GM19025 (cell line): ENCODE data around the gene RPP40.
"Not testable (repeated sequence)": the region's sequence is repeated elsewhere in the genome, so short reads cannot be mapped to it uniquely, and the experiment has no call there.

Experiments
- ATAC-seq: cut with Tn5 transposase; IDR thresholded peaks from one replicate; pipeline ENCODE4 v1.9.1; 2021; ENCODE audit warnings: mild to moderate bottlenecking, low read depth, moderate library complexity; ENCODE audit not compliant: unreplicated experiment

RPP40 gene, protein sequence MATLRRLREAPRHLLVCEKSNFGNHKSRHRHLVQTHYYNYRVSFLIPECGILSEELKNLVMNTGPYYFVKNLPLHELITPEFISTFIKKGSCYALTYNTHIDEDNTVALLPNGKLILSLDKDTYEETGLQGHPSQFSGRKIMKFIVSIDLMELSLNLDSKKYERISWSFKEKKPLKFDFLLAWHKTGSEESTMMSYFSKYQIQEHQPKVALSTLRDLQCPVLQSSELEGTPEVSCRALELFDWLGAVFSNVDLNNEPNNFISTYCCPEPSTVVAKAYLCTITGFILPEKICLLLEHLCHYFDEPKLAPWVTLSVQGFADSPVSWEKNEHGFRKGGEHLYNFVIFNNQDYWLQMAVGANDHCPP

DNA sequence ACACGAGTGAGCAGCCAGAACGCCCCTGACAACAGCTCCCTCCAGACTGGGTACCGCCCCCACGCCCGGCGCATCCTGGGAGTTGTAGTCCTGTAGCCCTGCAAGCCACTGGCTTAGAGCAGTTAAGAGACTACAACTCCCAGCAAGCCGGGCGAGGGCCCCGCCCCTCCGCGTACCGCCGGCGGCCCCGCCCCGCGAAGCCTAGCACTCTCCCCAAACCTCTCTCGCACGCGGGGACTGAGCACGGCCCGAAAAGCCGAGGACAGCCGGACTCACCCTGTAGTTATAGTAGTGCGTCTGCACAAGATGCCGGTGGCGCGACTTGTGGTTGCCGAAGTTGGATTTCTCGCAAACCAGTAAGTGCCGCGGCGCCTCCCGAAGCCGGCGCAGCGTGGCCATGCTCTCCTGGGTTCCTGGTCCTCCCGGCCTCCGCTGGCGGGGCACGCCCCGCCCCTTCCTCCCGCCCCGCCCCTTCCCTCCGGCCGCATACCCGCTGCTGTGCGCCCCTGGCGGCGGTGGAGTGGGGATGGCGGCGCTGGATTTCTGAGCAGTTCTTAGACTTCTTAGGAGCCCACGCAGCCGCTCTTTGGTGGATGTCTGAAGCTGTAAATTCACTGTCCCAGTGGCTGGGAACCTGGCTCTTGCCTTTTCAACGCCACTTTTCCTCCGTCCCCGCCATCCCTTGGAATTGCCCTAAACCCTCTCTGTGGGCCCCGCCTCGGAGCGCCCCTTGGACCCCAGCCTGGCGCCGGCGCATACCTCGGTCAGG, at the start of gene RPP40:
Gene RPP40, minus strand, starts transcription at position 434 of the 769 bp plus-strand sequence. Its CDS starts 35 bp downstream, at position 399.
- ATAC-seq: peak; percentile 94

DNA sequence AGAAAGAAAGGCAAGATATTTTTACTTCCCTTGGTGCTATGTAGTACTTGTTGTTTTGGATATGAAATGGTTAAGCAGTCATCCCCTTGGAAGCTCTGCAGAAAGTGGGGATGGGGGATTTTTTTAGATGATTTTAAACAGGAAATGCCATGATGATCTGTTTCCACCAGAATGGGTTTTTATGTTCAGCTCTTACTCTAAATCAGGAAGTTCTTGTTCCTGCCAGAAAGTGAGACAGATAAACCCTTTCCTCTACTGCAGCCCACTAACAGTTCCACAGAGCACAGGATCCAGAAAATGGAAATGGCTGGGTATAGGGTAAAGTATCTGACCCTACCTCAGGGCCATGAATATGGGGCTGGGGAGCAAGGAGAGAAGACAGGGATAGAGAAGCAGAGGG, 49.2 kb upstream of the RPP40 start:
- no peak for ATAC-seq

DNA sequence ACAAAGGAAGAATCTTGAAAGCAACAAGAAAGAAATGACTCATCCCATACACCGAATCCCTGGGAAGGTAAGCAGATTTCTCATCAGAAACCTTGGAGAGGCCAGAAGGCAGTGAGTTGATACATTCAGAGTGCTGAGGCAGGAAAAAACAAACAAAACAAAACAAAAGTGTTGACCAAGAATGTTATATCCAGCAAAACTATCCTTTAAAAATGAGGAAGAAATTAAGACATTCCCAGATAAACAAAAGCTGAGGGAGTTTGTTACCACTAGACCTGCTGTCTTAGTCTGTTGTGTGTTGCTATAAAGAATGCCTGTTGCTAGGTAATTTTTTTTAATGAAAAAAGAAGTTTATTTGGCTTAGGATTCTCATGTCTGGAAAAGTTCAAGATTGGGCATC, 47.6 kb upstream of the RPP40 start:
- no peak for ATAC-seq

DNA sequence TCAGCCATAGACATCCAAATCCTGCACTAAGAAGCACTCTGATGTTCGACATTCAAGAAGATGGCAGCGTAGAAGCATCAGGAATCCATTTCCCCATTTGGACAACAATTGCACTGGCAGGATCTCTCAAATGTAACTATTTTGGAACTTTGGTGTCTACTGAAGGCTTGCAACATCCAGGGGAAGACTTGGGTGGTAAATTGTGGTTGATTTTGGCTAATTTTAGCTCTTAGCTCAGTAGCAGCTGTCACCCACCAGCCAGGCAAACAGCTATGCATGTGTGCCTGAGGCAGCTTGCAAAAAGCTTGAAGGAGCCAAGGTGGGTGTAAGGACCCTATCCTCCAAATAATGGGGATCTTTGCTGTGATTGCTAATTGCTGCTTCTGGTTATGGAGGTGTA, 46.2 kb upstream of the RPP40 start:
- ATAC-seq: no peak

DNA sequence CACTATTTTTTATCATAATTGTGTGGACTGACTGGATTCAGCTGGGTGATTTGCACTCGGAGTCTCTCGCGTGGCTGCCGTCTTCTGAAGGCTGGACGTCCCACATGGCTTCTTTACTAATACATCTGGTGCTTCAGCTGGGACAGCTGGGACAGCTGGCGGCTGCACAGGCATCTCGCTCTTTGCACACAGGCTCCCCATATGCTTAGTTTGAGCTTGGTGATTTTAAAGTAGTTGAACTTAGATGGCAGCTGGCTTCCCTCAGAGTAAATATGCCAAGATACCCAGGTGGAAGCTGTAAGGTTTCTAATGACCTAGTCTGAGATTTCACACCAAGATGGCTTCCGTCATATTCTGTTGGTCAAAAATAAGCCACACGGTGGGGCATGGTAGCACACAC, 42.6 kb upstream of the RPP40 start:
- ATAC-seq: no peak

DNA sequence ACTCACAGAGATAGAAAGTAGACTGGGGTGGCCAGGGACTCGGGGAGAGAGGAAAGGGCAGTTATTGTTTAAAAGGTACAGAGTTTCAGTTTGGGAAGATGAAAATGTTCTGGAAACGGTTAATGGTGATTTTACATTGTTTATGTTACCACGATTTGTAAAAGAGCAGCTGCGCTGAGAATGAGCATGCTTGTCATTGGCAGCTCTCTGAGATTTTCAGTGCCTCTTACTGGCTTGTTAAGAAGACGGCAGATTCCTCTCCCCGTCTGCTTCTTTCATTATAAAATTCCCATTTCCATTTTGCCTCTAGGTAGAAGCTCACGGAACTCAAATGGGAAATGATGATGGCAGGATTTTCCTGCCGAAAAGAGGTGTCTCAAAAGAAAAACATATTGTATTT, 41.6 kb upstream of the RPP40 start:
- no peak for ATAC-seq

DNA sequence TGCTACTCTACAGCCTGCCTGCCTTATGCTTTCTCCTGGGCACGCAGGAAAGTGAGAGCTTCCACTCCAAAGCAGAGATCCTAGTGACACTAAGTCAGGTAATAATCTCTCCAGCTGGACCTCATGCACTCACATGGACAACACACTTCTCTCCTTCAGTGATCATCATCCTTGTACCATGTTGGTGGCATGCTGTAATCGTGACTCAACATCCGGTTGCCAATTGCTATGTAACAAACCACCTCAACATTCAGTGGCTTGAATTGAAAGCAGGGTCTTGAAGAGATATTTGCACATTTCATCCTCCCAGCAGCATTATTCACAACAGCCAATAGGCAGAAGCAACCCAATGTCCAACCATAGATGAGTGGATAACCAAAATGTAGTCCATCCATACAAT, 41.0 kb upstream of the RPP40 start:
- ATAC-seq: no peak

DNA sequence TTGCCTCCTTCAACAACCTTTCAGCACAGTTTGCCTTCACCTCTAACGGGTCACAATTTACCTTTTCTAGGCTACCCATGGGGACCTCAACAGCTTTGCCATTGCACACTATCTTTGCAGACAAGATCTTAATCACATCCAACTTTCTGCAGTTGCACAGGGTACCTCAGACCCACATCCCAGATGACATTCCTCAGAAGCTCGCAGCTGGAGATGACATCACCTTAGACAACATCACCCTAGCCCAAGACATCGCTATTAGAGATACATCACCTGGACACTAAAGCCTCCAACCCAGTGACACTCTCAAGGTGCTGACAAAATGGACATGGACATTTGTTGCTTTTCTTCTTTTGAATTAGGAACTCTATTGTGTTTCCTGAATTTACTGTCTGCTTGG, 38.6 kb upstream of the RPP40 start:
- ATAC-seq: no peak

DNA sequence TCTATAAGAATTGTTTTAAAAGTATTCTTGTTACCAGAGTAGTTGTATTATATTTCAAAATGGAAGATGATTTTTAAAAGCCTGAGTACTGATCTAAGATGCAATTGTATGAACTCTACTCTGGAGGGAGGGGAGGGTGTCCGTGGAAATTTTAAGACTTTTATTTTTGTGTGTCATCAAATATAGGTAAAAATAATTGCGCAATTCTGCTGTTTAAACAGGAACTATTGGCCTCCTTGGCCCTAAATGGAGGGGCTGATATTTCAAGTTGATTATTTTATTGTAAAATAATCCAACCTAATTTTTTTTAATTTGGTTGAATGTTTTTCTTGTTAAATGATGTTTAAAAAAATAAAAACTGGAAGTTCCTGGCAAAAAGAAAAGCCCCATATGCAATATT, 38.1 kb upstream of the RPP40 start:
- no peak for ATAC-seq

DNA sequence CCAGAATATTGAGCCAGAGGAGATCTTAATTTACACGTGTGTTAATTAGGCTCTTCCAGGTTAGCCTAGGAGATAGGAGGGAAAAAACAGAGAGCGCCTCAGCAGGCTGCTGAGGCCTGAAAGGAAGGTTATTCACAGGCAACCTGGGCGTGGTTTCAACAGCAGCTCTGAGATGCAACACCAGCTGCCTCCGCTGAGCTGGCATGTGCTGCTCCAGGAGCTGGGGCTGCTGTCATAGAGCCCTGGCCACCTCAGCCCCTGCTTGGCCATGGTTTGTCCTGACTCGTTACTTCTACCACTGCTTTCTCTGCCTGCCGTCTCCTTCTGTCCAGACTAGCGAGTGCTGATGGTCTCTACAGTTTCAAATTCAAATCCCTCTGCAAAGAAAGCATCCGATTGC, 32.4 kb upstream of the RPP40 start:
- ATAC-seq: no peak

DNA sequence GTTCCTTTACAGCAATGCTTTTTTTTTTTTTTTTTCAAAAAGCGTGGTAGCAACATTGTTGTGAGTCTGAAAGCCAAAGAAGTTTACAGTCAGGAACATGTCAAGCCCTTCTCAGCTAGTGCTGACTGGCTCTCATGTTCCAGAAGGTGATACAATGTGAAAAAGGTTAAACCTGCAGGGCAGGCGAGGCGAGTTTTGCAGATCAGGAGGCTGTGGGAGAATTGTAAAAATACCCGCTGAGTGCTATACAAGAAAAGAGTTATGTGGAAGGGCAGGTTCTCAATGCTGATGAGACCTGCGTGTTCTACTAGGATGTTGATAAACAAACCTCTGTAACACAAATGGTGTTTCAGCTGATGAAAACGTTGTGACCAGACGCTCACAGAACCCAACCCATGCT, 30.9 kb upstream of the RPP40 start:
- no peak for ATAC-seq

DNA sequence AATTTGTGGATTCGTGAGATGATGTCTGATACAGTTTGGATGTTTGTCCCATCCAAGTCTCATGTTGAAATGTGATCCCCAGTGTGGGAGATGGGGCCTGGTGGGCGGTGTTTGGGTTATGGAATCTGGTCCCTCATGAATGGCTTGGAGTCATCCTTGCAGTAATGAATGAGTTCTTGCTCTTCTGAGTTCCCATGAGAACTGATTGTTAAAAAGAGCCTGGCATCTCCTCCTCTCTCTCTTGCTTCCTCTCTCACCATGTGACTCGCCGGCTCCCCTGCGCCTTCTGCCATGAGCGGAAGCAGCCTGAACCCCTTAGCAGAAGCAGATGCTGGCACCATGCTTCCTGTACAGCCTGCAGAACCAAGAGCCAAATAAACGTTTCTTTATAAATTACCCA, 30.5 kb upstream of the RPP40 start:
- no peak for ATAC-seq

DNA sequence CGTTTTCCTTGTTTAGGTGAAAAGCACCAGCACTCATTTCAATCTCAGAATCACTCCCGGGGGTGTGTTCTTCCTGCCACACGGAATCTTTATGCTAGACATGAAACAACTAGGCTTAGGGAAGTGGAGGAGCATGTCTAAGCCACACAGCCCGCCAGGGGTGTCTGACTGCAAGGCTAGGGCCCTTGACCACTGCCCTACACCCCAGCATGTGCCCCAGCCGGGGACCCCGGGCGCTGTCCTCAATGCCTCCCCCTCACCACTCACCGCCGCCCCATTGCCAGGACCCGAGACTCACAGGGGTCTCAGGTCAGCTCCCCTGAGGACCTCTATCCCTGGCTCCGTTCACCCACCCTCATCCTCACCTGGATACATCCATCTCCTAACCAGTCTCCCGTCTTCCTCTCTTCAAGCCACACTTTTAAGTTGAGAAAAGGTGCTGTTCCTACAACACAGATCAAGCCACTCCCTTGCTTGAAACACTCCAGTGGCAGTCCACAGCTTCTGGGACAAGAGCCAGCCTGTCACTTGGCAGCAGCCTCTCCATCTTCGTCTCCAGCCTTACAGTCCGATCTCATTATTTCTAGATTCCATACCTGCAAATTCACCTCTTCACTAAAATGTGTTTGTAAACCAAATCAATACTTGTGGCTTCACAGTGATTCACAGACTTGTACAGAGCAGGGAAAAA, 29.5 kb upstream of the RPP40 start:
- not testable (repeated sequence) for ATAC-seq

DNA sequence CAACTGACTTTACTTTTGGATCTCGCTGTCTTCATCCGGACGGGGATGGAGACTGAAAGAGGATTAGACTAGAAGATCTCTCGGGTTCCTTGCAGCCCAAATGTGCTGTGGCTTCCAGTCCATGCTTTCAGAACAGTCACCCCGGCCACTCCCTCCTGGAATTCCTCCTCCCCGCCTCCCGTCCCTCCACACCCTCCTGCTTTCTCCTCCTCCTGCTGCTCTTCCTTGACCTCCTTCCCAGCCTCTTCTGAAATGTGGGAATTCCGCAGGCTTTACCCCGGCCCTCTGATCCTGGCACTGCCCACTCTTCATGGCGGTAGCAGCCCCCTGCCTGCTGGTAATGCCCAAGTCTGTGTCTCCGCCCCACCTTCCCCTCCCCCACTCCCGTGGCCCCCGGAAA, 28.9 kb upstream of the RPP40 start:
- ATAC-seq: not testable (repeated sequence)

DNA sequence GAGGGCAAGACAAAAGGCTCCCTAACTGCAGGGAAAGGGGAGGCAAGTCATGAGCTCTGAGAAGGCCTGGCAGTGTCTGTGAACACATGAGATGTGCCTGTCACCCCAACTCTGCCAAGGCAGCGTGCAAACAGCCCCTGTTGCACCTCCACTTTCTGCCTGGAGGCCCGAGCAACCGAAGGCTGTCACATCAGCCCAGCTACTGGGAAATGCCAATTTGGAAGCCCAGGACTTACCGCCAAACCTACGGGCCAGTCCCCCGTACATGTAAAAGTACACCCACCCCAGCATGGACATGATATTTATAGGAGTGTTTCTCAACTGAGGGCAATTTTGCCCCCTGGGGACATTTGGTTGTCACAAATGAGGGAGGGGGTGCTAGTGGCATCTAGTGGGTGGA, 27.3 kb upstream of the RPP40 start:
- no peak for ATAC-seq

DNA sequence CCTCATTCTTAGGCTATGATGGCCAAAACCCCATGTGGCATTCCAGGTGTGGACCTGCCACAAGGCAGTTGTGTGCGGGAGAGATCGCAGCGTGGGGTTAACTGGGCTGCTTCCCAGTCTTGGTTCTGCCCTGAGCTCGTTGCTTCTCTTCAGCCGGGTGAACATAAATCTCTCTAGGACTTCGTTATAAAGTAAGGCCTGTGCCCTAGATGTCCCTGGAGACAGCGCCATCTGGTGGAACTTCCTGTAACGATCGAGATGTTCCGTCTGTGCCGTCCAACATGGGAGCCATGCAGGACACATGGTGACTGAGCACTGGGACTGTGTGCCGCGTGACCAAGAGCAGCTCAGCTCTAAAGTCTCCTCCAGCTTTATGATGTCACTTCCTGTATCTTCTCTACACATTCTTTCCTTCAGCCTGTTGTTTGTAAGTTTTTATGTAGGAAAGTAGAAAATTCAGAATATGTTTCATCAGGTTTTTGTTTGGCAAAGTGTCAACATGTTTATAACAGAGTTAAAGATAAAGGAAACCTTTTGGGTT, 26.8 kb upstream of the RPP40 start:
- peak; percentile 85 for ATAC-seq

DNA sequence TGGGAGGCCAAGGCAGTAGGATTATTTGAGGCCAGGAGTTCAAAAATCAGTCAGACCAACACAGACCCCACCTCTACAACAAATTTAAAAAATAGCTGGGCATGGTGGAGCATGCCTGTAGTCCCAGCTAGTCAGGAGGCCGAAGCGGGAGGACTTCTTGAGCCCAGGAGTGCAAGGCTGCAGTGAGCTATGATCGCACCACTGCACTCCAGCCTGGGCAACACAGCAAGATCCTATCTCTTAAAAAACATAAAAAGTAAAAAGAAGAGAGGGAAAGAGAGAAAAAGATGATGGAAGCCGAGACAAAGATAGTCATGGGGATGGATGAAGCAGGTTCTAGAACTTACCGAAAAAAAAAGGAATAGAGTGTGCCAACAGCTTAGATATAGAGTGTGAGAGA, 25.8 kb upstream of the RPP40 start:
- ATAC-seq: no peak

DNA sequence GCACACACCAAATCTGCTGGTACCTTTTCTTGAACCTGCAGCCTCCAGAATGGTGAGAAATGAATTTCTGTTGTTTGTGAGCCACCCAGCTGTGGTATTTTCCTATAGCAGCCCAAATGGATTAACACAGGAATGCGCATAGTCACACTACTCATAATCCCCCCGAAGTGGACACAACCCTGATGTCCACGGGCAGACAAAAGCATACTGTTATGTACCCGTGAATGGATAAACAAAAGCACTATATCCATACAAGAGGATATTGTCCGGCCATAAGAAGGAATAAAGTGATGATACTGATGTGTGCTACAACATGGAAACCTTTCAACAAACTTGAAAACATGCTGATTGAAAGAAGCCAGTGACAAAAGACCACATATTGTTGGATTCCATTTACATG, 25.1 kb upstream of the RPP40 start:
- ATAC-seq: no peak

DNA sequence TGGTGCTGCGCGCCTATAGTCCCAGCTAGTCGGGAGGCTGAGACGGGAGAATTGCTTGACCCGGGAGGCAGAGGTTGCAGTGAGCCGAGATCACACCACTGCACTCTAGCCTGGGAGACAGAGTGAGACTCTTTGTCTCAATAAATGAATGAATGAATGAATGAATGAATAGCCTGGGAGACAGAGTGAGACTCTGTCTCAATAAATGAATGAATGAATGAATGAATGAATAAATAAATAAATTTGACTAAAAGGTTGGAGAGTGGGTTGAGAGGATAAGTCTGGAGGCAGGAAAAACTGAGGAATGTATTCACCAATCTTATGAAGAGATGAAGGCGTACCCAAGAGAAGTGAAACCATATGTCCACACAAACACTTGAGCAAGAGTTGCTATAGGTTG, 24.5 kb upstream of the RPP40 start:
- ATAC-seq: no peak

DNA sequence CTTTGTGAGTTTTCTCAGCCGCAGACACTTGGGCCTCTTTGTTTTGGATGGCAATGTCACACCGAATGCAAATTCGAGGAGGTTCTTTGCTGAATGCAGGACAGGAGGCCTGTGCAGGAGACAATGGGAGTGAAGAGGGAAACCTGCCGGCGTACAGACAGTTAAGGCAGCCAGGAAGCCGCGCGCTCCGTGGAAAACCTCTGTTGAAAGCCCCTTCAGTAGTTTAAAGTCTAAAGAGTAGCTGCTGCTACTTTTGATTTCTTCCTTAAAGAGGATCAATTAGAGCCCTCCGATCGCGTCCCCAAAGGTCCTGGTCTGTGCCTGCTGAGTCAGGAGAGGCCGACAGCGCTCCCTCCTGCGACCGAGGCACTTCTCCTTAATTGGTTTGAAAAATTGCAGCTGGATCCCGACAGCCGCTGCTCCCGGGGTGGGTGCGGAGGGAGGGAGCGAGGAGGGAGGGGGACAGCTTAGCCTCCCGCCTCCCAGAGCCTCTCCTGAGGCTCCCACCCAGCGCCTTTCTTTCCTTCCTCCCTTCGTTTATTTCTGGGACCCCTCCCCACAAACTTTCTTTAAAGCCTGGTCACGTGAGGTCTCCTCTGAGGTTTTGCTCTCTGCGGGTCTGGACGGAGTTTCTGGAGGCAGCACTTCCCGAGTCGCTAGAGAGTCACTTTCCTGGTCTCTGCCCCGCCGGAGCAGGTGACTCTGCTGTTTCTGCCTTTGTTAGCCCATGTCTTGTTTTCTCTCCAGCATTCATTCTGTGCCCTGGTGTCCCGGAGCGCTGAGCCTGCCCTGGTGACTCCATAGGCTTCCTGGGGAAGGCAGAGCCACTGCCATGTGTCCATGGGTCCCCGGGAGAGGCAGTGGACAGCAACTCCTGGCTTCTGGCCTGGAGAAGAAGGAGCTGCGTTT, 22.3 kb upstream of the RPP40 start:
- no peak for ATAC-seq
